ENCODE data around the gene SLF2.

DNA sequence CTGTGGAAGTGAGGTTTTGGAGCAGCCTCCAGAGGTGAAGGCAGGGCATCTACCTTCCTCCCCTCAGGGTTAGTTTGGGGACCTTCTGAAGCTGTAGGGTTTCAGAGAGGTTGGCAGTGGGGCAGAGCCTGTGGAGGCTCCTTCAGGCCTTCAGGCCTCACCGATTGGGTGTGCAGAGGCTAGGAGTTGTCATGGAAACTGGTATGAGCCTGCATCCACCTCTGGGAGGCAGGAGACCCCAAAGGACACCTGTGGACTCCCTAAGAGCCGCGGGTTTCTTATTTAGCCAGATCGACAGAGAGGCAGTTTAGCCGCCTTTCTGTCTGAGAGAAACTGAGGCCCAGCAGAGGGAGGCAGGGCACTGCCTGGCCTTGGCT is 88.9 kb downstream of the SLF2 start:
- TF ChIP-seq, protein P1, sequence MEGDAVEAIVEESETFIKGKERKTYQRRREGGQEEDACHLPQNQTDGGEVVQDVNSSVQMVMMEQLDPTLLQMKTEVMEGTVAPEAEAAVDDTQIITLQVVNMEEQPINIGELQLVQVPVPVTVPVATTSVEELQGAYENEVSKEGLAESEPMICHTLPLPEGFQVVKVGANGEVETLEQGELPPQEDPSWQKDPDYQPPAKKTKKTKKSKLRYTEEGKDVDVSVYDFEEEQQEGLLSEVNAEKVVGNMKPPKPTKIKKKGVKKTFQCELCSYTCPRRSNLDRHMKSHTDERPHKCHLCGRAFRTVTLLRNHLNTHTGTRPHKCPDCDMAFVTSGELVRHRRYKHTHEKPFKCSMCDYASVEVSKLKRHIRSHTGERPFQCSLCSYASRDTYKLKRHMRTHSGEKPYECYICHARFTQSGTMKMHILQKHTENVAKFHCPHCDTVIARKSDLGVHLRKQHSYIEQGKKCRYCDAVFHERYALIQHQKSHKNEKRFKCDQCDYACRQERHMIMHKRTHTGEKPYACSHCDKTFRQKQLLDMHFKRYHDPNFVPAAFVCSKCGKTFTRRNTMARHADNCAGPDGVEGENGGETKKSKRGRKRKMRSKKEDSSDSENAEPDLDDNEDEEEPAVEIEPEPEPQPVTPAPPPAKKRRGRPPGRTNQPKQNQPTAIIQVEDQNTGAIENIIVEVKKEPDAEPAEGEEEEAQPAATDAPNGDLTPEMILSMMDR (IDR thresholded peaks at IDR 0.05) = no peak
- no peak for TF ChIP-seq POLR2A (IDR thresholded peaks at IDR 0.05)

All from lower leg skin (tissue), 3 donors.